GM21515 (cell line): ENCODE results near the gene FOXL3.

Experiments used
- ATAC-seq: cut with Tn5 transposase; IDR thresholded peaks from one replicate; pipeline ENCODE4 v1.9.1; 2021; ENCODE audit not compliant: unreplicated experiment

The FOXL3 gene

DNA sequence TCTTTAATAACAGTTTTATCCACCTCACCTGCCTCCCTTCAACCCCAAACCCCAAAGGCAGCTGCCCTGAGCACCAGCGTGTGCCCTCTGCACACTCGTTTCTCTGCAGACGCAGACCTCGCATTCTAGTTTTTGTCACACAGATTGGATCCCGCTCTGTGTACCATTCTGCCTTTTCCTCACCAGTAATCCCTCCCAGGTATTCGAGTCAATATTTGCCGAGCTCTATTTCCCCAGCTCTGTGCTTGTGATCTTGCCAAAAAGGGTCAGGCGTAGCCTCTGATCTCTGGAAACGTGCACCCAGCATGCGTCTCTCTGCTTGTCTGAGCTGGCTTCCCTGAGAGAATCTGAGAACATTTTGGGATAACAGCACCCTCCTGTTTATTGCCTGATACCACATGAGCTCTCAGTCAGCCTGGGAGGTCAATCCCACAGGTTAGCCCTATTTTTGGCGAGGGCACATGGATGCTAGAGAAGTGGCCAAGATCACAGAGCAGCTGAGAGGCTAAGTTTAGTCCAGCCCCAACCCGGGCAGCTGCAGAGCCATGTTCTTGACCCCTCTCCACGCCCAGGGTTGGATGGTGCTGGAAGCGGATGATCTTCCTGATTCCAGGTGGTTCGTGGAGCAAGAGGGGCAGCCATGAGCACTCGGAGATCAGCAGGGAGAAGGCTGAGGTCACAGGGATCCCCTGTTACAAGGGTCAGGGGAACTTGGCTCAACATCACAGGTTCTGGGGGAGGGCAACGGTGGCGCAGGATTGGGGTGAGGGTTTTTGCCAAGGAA lies 29.1 kb downstream of the FOXL3 start:
- ATAC-seq = no peak

DNA sequence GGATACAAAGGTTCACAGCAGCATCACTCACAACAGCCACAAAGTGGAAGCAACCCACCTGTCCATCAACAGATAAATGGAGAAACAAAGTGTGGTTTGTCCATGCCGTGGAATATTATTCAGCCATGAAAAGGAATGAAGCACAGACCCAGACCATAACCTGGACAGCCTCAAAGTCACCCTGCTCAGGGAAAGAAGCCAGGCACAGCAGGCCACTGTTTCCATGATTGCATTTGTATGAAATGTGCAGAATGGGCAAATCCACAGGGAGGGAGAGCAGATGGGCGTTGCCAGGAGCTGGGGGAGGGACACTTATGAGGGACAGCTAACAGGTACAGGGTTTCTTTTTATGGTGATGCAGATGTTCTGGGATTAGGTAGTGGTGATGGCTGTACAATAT lies 30.3 kb downstream of the FOXL3 start:
- no peak for ATAC-seq

DNA sequence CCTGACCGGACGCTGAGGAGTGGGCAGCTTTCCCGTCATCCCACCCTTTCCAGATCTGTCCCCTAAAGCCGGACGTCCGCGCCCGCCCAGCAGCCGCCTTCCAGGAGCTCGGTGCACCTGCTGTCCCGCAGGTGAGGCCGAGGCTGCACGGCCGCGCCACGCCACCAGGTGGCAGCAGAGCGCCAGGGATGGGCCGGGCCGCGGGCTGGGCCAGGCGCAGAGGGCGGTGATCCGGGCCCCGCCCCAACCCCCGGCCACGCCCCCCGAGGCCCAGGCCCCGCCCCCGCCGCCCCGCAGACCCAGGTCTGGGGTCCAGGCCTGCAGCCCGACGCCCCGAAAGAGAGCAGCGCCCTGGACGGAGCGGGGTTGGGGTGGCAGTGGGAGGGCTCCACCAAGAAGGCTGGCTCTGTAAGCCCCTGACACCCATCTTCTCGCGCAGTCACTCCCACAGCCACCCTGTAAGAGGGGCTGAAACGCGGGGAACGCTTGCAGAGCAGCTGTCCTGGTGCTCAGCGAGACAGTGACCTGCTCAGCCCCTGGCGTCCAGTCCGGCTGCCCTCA lies 32.2 kb downstream of the FOXL3 start:
- no peak for ATAC-seq

DNA sequence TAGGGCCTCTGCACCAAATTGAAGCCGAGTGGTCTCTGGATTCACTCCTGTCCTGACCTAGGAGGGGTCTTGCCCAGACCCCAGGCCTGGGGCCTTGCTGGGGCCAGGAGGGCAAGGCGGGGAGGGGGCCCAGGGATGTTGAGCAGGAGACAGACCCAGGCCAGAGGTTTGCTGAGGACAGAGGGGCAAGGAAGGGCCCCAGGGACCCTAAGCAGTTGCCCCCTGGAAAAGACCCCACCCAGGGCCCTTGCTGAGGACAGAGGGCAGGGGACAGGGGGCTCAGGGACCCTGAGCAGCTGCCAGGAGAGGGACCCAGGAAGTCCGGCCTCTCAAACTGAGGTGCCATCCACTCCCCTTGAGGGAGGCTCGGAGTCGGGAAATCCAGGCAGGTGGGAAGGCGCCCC lies 32.7 kb downstream of the FOXL3 start:
- ATAC-seq = no peak

DNA sequence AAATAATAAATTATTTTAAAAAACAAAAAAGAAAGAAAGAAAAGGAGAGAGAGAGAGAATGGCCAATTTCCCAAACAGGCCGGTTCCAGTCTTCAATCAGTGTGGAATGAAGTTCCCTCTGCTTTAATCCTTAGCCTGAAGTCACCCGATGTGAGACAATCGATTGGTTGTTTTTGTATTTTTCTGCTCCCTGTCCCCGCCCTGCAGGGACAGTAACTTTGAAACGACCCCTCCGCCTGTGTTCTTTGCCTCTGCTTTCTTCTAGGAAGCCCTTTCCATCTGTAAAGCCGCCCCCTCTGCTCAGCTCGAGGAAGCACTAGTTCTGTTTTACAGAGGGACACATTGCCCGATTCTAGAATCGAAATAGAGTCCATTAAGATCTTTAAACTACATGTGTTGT lies 33.4 kb downstream of the FOXL3 start:
- no peak for ATAC-seq

DNA sequence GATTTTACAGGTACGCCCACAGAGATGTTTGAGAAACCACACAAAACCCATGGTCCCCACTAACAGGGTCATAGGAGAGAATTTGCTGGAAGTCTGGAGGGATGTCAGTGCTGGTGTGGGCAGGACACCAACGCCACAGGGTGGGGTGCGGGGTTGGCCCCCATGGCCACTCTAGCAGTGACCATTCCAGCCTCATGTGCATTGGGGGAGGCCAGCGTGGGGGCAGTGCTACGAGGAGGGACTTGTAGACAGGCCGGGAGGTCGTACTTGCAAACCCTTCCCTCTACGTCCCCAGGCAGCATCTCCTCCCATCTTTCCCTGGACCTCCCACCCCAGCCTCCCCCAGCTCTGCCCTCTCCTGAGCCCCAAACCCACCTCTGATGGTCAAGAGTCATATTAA lies 34.0 kb downstream of the FOXL3 start:
- ATAC-seq = no peak

DNA sequence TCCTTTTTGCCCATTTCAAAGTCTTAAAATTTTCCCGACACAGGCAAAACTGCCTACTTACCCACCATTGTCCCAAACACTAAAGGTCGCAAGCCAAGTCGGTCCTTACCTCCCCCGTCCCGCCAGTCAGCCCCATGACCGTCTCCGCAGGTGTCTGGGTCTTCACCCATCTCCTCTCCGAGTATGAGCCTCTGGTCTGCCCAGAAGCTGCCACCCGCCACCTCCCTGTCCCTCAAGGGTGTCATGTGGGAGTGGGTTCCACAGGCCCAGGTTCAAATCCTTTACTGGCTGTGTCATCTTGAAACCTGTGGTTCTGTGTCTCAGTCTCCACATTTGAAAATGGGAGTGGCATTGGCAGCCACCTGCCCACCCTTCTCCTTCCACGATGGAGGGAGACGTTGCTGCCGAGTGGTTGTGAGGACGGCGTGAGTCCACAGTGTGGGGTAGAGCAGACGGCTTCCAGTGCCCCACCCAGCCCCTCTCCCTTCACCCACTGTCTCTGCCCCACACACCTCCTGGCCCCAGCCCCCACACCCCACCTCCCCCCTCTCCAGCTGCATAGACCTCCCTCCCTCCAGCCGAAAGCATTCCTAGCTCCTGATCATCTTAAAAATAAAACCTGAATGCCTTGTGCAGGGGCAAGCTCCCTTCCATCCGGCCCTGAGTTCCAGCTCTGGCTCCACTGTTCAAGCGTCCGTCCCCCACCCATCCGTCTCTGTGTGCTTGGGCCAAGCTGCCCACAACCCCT lies 35.3 kb downstream of the FOXL3 start:
- no peak for ATAC-seq

DNA sequence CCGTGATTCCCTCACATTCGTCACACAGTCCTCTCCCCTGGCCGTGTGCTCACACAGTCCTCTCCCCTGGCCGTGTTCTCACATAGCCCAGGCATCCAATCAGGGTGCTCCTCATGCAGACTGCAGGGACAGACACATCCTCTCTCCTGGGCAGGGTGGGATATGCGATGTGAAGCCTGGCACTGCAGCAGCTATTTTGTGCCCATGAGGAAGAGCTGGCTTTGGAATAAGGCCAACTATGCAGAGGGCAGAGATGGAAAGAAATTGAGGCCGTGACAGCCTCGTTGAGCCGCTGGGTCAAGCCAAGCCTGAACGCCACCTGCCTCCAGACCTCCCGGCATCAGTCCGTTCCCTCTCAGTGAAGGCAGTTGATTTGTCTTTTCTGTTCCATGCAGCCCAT lies 35.8 kb downstream of the FOXL3 start:
- ATAC-seq = no peak

DNA sequence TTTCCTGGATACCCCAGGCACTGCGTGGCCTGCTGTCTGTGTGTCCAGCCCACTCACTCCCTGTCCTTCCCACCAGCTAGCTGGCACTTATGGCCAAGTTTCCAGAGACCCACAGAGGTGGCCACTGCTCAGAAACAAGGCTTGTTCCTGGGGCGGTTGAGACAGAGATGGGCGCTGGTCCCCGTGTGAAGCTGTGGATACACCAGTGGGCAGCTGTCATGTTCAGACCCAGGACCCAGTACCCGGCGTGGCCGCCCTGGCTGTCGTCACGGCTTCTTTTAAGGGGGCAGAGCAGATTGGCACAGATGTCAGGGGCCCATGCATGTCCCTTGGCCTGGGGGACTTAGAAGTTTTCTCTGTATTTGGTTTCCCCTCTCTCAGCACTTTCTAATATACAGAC lies 36.3 kb downstream of the FOXL3 start:
- ATAC-seq = no peak

DNA sequence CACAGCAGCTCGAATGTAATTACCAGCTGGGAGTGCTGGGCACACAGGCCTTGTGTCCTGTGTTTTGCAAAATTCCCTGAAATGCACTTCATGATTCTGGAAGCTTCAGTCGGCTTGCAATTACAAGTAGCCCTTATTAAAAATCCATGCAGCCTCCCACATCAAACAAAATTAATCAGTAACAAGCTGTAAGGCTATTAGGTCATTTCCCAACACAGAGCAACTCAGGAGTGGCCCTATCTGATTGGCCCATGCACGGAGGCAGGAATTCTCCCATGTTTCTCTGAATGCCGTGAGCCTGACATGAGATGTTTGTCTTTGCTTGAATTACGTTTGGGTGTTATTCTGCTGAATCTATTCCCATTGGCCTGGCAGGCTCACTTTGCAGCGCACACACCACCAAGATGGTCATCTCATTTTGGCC lies 36.9 kb downstream of the FOXL3 start:
- ATAC-seq = no peak

DNA sequence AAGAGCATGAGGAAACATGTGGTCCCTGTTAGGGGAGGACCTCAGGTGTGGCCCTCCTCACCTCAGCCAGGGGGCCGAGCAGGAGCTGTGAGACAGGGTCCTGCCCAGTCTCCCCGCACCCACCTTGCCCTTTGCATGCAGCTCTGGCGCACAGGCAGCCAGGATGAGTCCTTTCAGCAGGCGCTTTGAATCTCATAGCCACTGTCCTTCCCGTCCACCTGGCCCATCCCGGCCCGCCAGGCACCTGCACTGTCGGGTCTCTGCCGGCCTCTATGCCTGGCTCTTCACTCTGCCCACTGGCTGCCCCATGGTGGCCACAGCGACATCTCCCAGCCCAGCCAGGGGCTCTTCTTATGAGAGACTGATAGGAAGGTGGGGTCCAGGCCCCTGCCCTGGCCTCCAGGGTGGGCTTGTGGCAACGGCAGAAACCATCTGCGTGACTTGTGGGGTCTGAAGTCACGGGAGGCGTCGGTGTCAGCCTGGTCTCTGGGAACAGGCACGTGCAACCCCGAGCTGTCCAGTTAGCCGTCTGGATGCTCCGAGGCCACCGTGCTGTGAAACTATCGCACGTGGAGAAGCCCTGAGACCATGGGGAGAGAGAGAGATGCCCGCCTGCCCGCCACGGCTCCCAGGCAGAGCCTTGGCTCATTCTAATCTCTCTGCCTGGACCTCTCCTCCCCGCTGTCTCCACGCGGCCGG lies 37.4 kb downstream of the FOXL3 start:
- no peak for ATAC-seq

DNA sequence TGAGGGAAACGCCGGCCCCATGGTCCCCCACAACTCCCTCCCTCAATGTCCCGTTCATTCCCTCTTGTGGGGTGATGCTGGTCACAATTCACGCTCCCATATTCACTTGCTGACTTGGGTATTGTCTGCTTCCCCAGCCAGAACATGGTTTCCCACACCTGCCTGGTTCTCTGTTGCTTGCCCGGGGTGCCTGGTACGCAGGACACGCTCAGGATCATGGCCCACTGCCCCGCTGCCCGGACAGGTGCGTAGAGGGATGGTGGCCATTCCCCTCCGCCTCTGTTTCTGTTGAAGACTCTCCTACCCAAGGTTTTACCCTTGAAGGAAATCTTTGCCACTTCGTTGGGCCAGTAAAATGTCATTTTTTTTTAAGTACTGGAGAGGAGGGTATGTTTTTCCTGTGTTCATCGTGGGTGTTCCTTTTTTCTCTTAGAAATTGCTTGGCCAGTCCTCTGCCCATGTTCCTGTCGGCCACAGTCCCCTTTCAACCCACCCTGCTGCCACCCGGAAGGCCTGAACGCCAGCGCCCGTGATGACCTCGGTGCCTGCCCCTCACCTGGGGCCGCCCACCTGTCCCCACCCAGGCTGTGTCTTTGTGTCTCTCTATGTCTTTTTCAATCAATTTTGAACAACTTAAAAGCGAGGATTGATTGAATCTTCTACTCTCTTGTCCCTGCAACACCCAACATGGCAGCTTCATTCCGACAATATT lies 38.2 kb downstream of the FOXL3 start:
- no peak for ATAC-seq

DNA sequence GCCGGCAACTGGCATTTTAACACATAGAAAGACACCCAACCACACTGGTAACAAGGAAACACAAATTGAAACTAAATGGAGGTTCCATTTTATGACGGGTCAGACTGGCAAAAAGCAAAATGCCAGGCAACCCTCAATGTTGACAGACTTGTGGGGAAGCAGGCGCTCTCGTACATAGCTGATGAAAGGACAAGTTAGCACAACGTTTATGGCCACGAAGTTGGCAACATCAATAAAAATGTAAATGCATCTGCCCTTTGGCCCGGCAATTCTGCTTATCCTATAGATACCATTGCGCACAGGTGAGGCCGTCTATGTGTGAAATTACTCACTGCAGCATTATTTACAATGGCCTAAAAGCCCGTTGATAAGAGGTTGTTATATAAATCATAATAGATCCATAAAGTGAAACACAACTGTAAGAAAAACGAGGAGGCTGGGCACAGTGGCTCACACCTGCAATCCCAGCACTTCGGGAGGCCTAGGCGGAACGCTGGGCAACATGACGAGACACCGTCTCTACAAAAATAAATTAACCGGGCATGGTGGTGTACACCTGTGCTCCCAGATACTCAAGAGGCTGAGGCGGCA lies 39.8 kb downstream of the FOXL3 start:
- no peak for ATAC-seq

DNA sequence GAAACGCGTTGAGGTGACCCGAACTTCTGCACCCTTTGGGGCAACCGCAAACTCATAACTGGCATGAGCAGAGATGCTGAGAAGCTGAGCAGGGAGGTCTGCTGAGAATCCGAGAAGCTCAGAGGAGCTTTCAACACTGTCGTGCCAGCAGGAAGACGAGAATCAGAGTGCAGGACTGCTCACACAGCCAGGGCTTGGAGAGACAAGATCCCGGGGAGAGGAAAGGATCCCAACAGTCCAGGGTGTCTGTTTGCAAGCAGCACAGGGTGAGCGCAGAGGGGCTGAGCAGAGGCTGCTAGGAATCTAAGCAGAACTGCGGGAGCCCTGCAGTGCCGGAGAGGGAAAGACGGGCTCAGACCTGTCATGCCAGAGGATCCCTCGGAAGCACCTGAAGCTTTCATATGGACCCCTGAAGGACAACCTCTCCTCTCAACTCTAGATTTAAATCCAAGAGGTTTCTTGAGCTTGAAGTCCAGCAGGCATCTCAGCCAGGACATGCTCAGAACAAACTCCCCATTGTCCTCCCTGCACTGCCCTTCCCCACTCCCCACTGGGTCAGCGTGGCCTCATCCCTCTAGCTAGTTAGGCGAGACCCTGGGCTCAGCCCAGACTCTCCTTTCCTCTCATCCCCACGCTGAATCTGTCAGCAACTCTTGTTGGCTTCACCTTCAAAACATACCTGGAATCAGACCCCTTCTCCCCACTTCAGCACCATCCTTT lies 40.7 kb downstream of the FOXL3 start:
- no peak for ATAC-seq

DNA sequence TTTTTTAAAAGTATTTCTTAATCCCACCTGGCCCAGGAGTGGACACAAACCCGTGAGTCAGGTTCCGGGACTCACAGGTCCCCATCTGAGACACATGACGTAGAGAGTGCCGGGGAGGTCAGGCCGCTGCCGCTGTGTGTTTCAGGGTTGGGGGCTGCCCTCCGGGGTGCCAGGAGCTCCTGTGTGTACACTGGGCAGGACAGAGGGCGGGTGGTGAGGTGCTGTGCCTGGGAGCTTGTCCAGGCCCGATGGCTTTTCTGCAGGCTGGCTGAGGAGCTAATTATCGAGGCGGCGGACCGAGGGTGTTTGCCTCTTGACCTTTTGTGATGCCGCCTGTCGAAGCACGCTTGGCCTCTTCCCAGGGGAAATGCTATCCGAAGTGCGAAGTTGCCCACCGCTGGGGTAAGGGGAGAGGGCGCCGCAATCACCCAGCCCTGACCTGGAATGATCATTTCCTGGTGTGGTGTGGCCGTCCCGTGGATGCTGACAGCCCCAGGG lies 42.1 kb downstream of the FOXL3 start:
- no peak for ATAC-seq

DNA sequence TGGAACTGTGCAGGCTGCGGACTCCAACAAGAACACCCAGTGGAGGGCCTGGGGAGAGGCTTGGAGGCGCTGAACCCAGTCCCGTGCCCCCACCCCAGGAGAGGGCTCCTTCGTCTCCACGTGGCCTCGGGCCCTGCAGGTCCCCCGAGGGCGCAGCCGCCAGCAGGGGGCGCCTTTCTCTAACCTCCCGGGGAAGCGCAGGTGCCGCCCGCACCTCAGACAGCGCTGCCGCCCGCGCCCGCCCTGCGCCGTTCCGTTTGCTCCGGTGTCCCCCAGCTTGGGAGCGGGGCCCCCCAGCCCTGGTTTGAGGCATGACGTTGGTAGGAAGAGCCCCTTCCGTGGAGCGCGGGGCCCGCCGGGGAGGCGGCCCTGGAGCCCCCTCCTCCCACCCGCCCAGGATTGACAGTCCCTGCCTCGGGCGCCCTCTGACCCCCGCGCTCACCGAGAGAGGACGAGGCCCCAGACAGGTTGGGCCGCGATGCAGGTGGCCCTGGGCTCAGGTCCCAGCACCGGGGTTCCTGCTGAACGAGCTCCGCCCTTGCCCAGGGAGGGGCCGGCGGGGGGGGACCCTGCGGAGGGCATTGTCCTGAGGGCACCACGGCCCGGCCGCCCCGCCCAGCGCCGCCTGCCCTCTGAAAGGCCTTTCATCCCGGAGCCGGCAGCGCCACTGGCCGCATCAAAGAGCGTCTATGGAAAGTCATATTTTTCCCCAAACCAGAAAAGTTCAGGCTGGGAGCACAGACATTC lies 42.8 kb downstream of the FOXL3 start:
- ATAC-seq = no peak

DNA sequence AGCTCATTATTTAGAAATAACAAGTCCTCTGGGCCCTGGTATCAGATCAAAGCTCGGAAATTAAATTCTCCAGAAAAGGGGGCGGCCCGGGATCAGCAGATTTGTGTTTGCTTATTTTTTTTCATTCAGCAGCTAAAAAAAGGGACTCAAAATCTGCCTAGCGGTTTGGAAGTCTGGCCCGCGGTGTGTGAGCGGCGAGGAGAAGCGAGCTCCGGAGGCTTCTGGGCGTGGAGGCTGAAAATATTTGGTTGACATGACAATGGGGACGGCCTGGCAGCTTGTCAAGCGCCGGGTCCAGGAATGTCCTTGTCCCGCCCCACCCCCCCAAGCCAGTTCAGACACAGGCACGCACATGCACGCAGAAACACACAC lies 43.4 kb downstream of the FOXL3 start:
- ATAC-seq = no peak

DNA sequence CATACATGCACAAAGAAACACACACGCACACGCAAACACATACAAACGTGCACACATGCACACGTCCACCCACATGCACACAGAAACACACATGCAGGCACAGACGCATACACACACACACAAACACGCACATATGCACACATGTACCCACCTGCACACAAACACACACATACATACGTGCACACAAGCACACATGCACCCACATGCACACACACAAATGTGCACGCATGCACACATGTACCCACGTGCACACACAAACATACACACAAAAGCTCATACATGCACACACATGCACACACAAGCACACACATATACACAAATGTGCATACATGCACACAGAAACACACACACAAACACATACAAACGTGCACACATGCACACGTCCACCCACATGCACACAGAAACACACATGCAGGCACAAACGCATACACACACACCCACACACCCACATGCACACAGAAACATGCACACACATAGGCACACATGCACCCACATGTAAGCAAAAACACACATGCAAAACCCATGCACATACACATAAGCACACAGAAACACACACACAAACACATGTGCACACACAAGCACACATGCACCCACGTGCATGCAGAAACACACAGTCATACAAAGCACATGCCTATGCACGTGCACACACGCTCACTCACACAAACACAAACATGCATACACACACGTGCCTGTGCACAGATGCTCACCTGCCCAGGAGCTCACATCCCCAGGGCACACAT lies 44.8 kb downstream of the FOXL3 start:
- no peak for ATAC-seq
